HEK293 (cell line): ENCODE results near the gene WNT9B.

Experiments
- CTCF ChIA-PET: fragments of 350-600 bp; formaldehyde crosslinking; extraction: SDS; loops from one replicate; lab custom pipeline; 2021; ENCODE audit warnings: antibody characterized with exemption; lab: Yijun Ruan, JAX
- POLR2A ChIA-PET: fragments of 300-600 bp; formaldehyde crosslinking; extraction: SDS; loops from one replicate; lab custom pipeline; 2020; ENCODE audit warnings: antibody characterized with exemption, inconsistent platforms; lab: Yijun Ruan, JAX
- H3K27ac ChIP-seq: fragments of 200-500 bp; sonication (Bioruptor generic); 2 replicates; pipeline ENCODE4 v1.5.1; 2014; ENCODE audit warnings: low read depth, low read length, control low read depth, inconsistent platforms; ENCODE audit errors: extremely low read depth
- H3K36me3 ChIP-seq, 2 experiments: fragments of 200-500 bp in 1 of 2; sonication (Bioruptor generic) in 1 of 2; 1 replicate in 1 of 2; 2 replicates in 1 of 2; pipeline ENCODE4 v1.5.1; 2014 to 2017; ENCODE audit warnings: inconsistent platforms in 2 of 2, low read length in 2 of 2; ENCODE audit not compliant: control insufficient read depth in 2 of 2, insufficient read depth in 1 of 2
- H3K4me1 ChIP-seq: fragments of 200-500 bp; sonication (Bioruptor generic); 2 replicates; pipeline ENCODE4 v1.5.1; 2014; ENCODE audit warnings: mild to moderate bottlenecking, low read length, inconsistent platforms; ENCODE audit not compliant: control insufficient read depth, insufficient read depth
- H3K4me3 ChIP-seq: 2 replicates; pipeline ENCODE4 v1.5.1; 2011; ENCODE audit warnings: low read depth, mild to moderate bottlenecking, control low read depth, low read length, moderate library complexity
- H3K9me3 ChIP-seq: fragments of 200-500 bp; sonication (Bioruptor generic); 2 replicates; pipeline ENCODE4 v1.5.1; 2014; ENCODE audit warnings: low read depth, low read length, inconsistent platforms; ENCODE audit not compliant: control insufficient read depth, insufficient read depth
- AEBP2 ChIP-seq: fragments of 450-650 bp; formaldehyde crosslinking; IDR thresholded peaks from 2 replicates; pipeline ENCODE4 v1.5.1; 2016; ENCODE audit warnings: missing biosample characterization, missing genetic modification characterization, borderline replicate concordance
- KLF9 ChIP-seq: fragments of 450-650 bp; formaldehyde crosslinking; IDR thresholded peaks from 2 replicates; pipeline ENCODE4 v1.5.1; 2016; ENCODE audit warnings: missing biosample characterization, missing genetic modification characterization, low read depth
- PRDM2 ChIP-seq: fragments of 450-650 bp; formaldehyde crosslinking; IDR thresholded peaks from 2 replicates; pipeline ENCODE4 v1.5.1; 2016; ENCODE audit warnings: missing biosample characterization, missing genetic modification characterization, borderline replicate concordance
- REST ChIP-seq: fragments of 450-650 bp; formaldehyde crosslinking; IDR thresholded peaks from 2 replicates; pipeline ENCODE4 v1.5.1; 2016; ENCODE audit warnings: missing biosample characterization, missing genetic modification characterization
- TSHZ1 ChIP-seq: fragments of 450-650 bp; formaldehyde crosslinking; IDR thresholded peaks from 2 replicates; pipeline ENCODE4 v1.5.1; 2016; ENCODE audit warnings: missing biosample characterization, missing genetic modification characterization, borderline replicate concordance
- YY1 ChIP-seq: fragments of 450-650 bp; formaldehyde crosslinking; IDR thresholded peaks from 2 replicates; pipeline ENCODE4 v1.5.1; 2018; ENCODE audit warnings: missing biosample characterization, missing genetic modification characterization
- ZBTB10 ChIP-seq: fragments of 450-650 bp; formaldehyde crosslinking; IDR thresholded peaks from 2 replicates; pipeline ENCODE4 v1.5.1; 2016; ENCODE audit warnings: missing biosample characterization, missing genetic modification characterization
- ZBTB26 ChIP-seq: fragments of 450-650 bp; formaldehyde crosslinking; optimal IDR thresholded peaks from 2 replicates; pipeline ENCODE3; 2016; ENCODE audit warnings: missing biosample characterization, mild to moderate bottlenecking, missing genetic modification characterization
- ZFP69B ChIP-seq: fragments of 450-650 bp; formaldehyde crosslinking; IDR thresholded peaks from 2 replicates; pipeline ENCODE4 v1.5.1; 2016; ENCODE audit warnings: missing biosample characterization, missing genetic modification characterization
- ZNF10 ChIP-seq: fragments of 450-650 bp; formaldehyde crosslinking; IDR thresholded peaks from 2 replicates; pipeline ENCODE4 v1.5.1; 2017; ENCODE audit warnings: missing biosample characterization, missing genetic modification characterization
- ZNF175 ChIP-seq: fragments of 450-650 bp; formaldehyde crosslinking; IDR thresholded peaks from 2 replicates; pipeline ENCODE4 v1.5.1; 2016; ENCODE audit warnings: missing biosample characterization, missing genetic modification characterization
- ZNF202 ChIP-seq: fragments of 450-650 bp; formaldehyde crosslinking; IDR thresholded peaks from 2 replicates; pipeline ENCODE4 v1.5.1; 2016; ENCODE audit warnings: missing biosample characterization, missing genetic modification characterization, borderline replicate concordance
- ZNF23 ChIP-seq: fragments of 450-650 bp; formaldehyde crosslinking; IDR thresholded peaks from 2 replicates; pipeline ENCODE4 v1.5.1; 2016; ENCODE audit warnings: missing biosample characterization, missing genetic modification characterization, borderline replicate concordance
- ZNF529 ChIP-seq: fragments of 450-650 bp; formaldehyde crosslinking; IDR thresholded peaks from 2 replicates; pipeline ENCODE4 v1.5.1; 2017; ENCODE audit warnings: missing genetic modification characterization, missing biosample characterization; ENCODE audit not compliant: insufficient replicate concordance
- ZNF548 ChIP-seq: fragments of 450-650 bp; formaldehyde crosslinking; IDR thresholded peaks from 2 replicates; pipeline ENCODE4 v1.5.1; 2016; ENCODE audit warnings: missing biosample characterization, missing genetic modification characterization
- ZNF571 ChIP-seq: fragments of 450-650 bp; formaldehyde crosslinking; IDR thresholded peaks from 2 replicates; pipeline ENCODE4 v1.5.0; 2017; ENCODE audit warnings: missing biosample characterization, missing genetic modification characterization
- ZNF776 ChIP-seq: fragments of 450-650 bp; formaldehyde crosslinking; IDR thresholded peaks from 2 replicates; pipeline ENCODE4 v1.5.0; 2017; ENCODE audit warnings: missing biosample characterization, missing genetic modification characterization, borderline replicate concordance
- ZXDB ChIP-seq: fragments of 450-650 bp; formaldehyde crosslinking; IDR thresholded peaks from 2 replicates; pipeline ENCODE4 v1.5.1; 2016; ENCODE audit warnings: missing biosample characterization, missing genetic modification characterization

Gene WNT9B

GRCh38 chr17:46896991-46897390 lies 45.6 kb downstream of the WNT9B start (continued):
- no peak for TF ChIP-seq ZNF23 (tag by site-specific recombination)
- TF ChIP-seq ZNF776: no peak
- no peak for TF ChIP-seq ZNF571 (tag by site-specific recombination)
- TF ChIP-seq ZNF202: no peak
- no peak for TF ChIP-seq ZBTB10 (tag by site-specific recombination)
- no peak for TF ChIP-seq ZNF175 (tag by site-specific recombination)
- no peak for TF ChIP-seq ZXDB
- TF ChIP-seq ZNF10 (tag by site-specific recombination): no peak
- TF ChIP-seq REST (tag by site-specific recombination): no peak

- Histone ChIP-seq H3K27ac (no peak overlapping the region), H3K36me3 (no peaks in the 10 kb centered on the region), H3K9me3 (no peaks in the 10 kb centered on the region), H3K4me1 (no peaks in the 10 kb centered on the region), H3K4me3 (no peak overlapping the region)
- ChIA-PET POLR2A (no interaction called here), CTCF (interaction anchor here (0.6 kb wide), 1 partner anchor 28 kb away, joined by 3 read pairs; no protein-coding TSS in a partner anchor)
- TF ChIP-seq KLF9 (no peak), ZNF529 (tag by site-specific recombination) (no peak), YY1 (tag by site-specific recombination) (no peak), ZNF23 (tag by site-specific recombination) (no peak), ZNF10 (tag by site-specific recombination) (no peak), ZBTB26 (tag by site-specific recombination) (no peak), AEBP2 (tag by site-specific recombination) (no peak), ZFP69B (tag by site-specific recombination) (no peak), TSHZ1 (no peak), PRDM2 (tag by site-specific recombination) (no peak), ZNF548 (no peak)
These were observed 47.0 kb downstream of the WNT9B start for GRCh38 chr17:46898364-46898763.
